GM23338 (cell line): Measurements from ENCODE around the gene RAPGEF4. TPM values are rescaled to one million over a fixed set of nuclear protein-coding genes. Genes with fewer than 3 reads are reported as not detected.

Experiments used
- ATAC-seq: fragments of 200-7000 bp; cut with Tn5 transposase; 3 replicates; pipeline ENCODE4 v1.9.1; 2020
- DNase-seq: peaks from one replicate; pipeline ENCODE4 v3.0.0-alpha.2; 2015; ENCODE audit warnings: low spot score
- H2AFZ ChIP-seq: fragments of 200-600 bp; sonication (generic); 2 replicates; pipeline ENCODE4 v1.8.0; 2016; ENCODE audit warnings: antibody characterized with exemption, mild to moderate bottlenecking, moderate library complexity
- H3F3A ChIP-seq: fragments of 200-600 bp; sonication (generic); replicated peaks from 2 replicates; pipeline ENCODE4 v1.8.0; 2017; ENCODE audit warnings: antibody characterized with exemption, mixed run types, low read depth
- H3K27ac ChIP-seq: fragments of 200-600 bp; sonication (generic); 2 replicates; pipeline ENCODE4 v1.6.1; 2016; ENCODE audit warnings: low read depth
- H3K27me3 ChIP-seq: fragments of 200-600 bp; sonication (generic); 2 replicates; pipeline ENCODE4 v1.8.0; 2016; ENCODE audit warnings: mild to moderate bottlenecking, mixed run types, moderate library complexity; ENCODE audit not compliant: insufficient read depth
- H3K36me3 ChIP-seq: fragments of 200-600 bp; sonication (generic); 2 replicates; pipeline ENCODE4 v1.8.0; 2016; ENCODE audit warnings: mild to moderate bottlenecking; ENCODE audit not compliant: insufficient read depth
- H3K4me1 ChIP-seq: fragments of 200-600 bp; sonication (generic); 2 replicates; pipeline ENCODE4 v1.8.0; 2016; ENCODE audit warnings: mild to moderate bottlenecking, moderate library complexity; ENCODE audit not compliant: insufficient read depth
- H3K4me2 ChIP-seq: fragments of 200-600 bp; sonication (generic); 2 replicates; pipeline ENCODE4 v1.7.1; 2017; ENCODE audit warnings: mixed run types
- H3K4me3 ChIP-seq: fragments of 200-600 bp; sonication (generic); 2 replicates; pipeline ENCODE4 v1.6.1; 2016; ENCODE audit warnings: mixed run types
- H3K79me2 ChIP-seq: fragments of 200-600 bp; sonication (generic); replicated peaks from 2 replicates; pipeline ENCODE4 v1.8.0; 2017; ENCODE audit warnings: mild to moderate bottlenecking; ENCODE audit not compliant: insufficient read depth
- H3K9me2 ChIP-seq: fragments of 200-600 bp; sonication (generic); 2 replicates; pipeline ENCODE4 v1.8.0; 2017; ENCODE audit not compliant: insufficient read depth
- H4K20me1 ChIP-seq: fragments of 200-600 bp; sonication (generic); replicated peaks from 2 replicates; pipeline ENCODE4 v1.8.0; 2017; ENCODE audit warnings: mild to moderate bottlenecking; ENCODE audit not compliant: insufficient read depth
- H3K27ac Mint-ChIP-seq: 2 replicates; pipeline ENCODE4 v1.8.0; 2020; ENCODE audit warnings: inconsistent platforms, mild to moderate bottlenecking, moderate library complexity, mixed read lengths
- H3K27me3 Mint-ChIP-seq: 3 replicates; pipeline ENCODE4 v1.8.0; 2022; ENCODE audit warnings: low read depth, mild to moderate bottlenecking, moderate library complexity, mixed read lengths, inconsistent platforms; ENCODE audit not compliant: insufficient read depth, poor library complexity
- H3K36me3 Mint-ChIP-seq: 3 replicates; pipeline ENCODE4 v1.8.0; 2021; ENCODE audit warnings: low read depth, mild to moderate bottlenecking, inconsistent platforms, moderate library complexity, mixed read lengths
- H3K4me1 Mint-ChIP-seq: 3 replicates; pipeline ENCODE4 v1.8.0; 2020; ENCODE audit warnings: mild to moderate bottlenecking, inconsistent platforms, mixed read lengths
- H3K4me3 Mint-ChIP-seq: 3 replicates; pipeline ENCODE4 v1.8.0; 2021; ENCODE audit warnings: moderate library complexity, mild to moderate bottlenecking, inconsistent platforms, mixed read lengths
- H3K9me3 Mint-ChIP-seq: 3 replicates; pipeline ENCODE4 v1.8.0; 2020; ENCODE audit warnings: moderate library complexity, mild to moderate bottlenecking, inconsistent platforms, mixed read lengths
- CREB1 ChIP-seq: fragments of 250-450 bp; sonication (Bioruptor Pico); IDR thresholded peaks from 2 replicates; pipeline ENCODE4 v1.5.0; 2020; ENCODE audit warnings: low read depth, mild to moderate bottlenecking, moderate library complexity
- CTCF ChIP-seq, 2 experiments: fragments of 200-600 bp in 1 of 2; sonication (generic) in 1 of 2; conservative IDR thresholded peaks; 2 replicates each; pipeline versions ENCODE4 v1.5.1 to v1.6.1; 2016 to 2017; ENCODE audit warnings: antibody characterized with exemption in 2 of 2, low read depth in 2 of 2, mild to moderate bottlenecking in 2 of 2, moderate library complexity in 1 of 2
- EZH2 ChIP-seq: fragments of 200-600 bp; sonication (generic); IDR thresholded peaks from one replicate; pipeline ENCODE4 v1.8.0; 2017; ENCODE audit warnings: antibody characterized with exemption, mild to moderate bottlenecking, low read depth; ENCODE audit not compliant: unreplicated experiment
- EZH2phosphoT487 ChIP-seq: fragments of 200-600 bp; sonication (generic); IDR thresholded peaks from one replicate; pipeline ENCODE4 v1.8.1; 2018; ENCODE audit warnings: antibody characterized with exemption; ENCODE audit not compliant: unreplicated experiment
- JUNB ChIP-seq: IDR thresholded peaks from one replicate; pipeline ENCODE4 v1.6.1; 2016; ENCODE audit warnings: antibody characterized with exemption; ENCODE audit not compliant: unreplicated experiment
- NANOG ChIP-seq: IDR thresholded peaks from 2 replicates; pipeline ENCODE4 v1.6.1; 2016; ENCODE audit warnings: antibody characterized with exemption, borderline replicate concordance
- POLR2AphosphoS5 ChIP-seq: IDR thresholded peaks from 2 replicates; pipeline ENCODE4 v1.6.1; 2016; ENCODE audit warnings: antibody characterized with exemption, low read depth
- REST ChIP-seq: IDR thresholded peaks from one replicate; pipeline ENCODE4 v1.6.1; 2018; ENCODE audit warnings: antibody characterized with exemption; ENCODE audit not compliant: unreplicated experiment
- STAT1 ChIP-seq: IDR thresholded peaks from one replicate; pipeline ENCODE4 v1.6.1; 2016; ENCODE audit warnings: antibody characterized with exemption; ENCODE audit not compliant: unreplicated experiment
- ZNF114 ChIP-seq: fragments of 250-450 bp; sonication (Bioruptor Pico); IDR thresholded peaks from 2 replicates; pipeline ENCODE4 v1.5.0; 2020; ENCODE audit warnings: mild to moderate bottlenecking, moderate library complexity
- polyA plus RNA-seq: library from polyadenylated mRNA; unstranded; fragments of >200 nt; fragmentation: Nextera tagmentation; extraction: Ambion mirVana; gene quantifications from 2 replicates; pipeline ENCODE4 v1.2.1, GENCODE V29; 2016
- total RNA-seq: library from RNA; depleted of rRNA; stranded (reverse); fragments of >200 nt; shearing (Covaris generic); gene quantifications from 2 replicates; pipeline ENCODE4 v1.2.3, GENCODE V29; 2014
- TF ChIP-seq, protein P1 (sequence below): IDR thresholded peaks from 2 replicates; pipeline ENCODE4 v1.6.1; 2016; ENCODE audit warnings: antibody characterized with exemption

The RAPGEF4 gene
- total and polyA plus RNA-seq, 2 experiments from 2014 or later, result 1.7 to 4.7 TPM

DNA sequence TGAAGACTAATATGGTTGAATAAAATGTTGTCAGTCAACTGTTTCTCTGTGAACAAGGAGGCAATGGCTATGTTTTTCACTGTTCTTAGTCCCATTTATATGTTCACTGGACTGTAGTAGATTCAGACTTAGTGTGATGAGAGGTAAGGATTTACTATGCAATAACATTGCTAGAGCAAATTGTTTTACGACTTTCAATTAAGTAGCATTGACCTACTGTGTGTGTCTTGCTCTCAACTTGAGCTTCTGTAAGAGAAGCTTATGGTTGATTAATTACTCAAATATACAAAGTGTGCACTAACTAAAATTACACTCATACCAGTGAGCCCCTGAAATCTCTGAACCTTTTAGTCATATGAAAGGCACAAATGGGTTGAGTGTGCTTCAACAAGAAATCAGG, 168.6 kb downstream of the RAPGEF4 start (continued):
- TF ChIP-seq REST, result no peak
- no peak for TF ChIP-seq EZH2
- TF ChIP-seq EZH2phosphoT487, result no peak
- TF ChIP-seq ZNF114 (CRISPR knock-in tag), result no peak
- TF ChIP-seq CREB1 (CRISPR knock-in tag), result no peak
- no peak for TF ChIP-seq JUNB
- no peak for TF ChIP-seq POLR2AphosphoS5
- no peak for TF ChIP-seq STAT1
- TF ChIP-seq, protein P1, sequence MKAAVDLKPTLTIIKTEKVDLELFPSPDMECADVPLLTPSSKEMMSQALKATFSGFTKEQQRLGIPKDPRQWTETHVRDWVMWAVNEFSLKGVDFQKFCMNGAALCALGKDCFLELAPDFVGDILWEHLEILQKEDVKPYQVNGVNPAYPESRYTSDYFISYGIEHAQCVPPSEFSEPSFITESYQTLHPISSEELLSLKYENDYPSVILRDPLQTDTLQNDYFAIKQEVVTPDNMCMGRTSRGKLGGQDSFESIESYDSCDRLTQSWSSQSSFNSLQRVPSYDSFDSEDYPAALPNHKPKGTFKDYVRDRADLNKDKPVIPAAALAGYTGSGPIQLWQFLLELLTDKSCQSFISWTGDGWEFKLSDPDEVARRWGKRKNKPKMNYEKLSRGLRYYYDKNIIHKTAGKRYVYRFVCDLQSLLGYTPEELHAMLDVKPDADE, result no peak
- TF ChIP-seq NANOG, result no peak

- Histone ChIP-seq H3K36me3 (no peaks in the 10 kb centered on the region), H3K27ac (no peak overlapping the region), H3K27me3 (no peaks in the 10 kb centered on the region), H3K9me2 (no peaks in the 10 kb centered on the region), H3K4me2 (0 out of 2 replicates have a peak overlapping the region, but pooled peaks have one; percentile 26), H3K4me1 (no peaks in the 10 kb centered on the region; the same call in 1 of the 2 replicates), H4K20me1 (no peaks in the 10 kb centered on the region), H2AFZ (0 out of 2 replicates have a peak overlapping the region, but pooled peaks have one; percentile 5), H3F3A (no peaks in the 10 kb centered on the region), H3K79me2 (no peaks in the 10 kb centered on the region), H3K4me3 (no peak overlapping the region)
- Mint-ChIP-seq H3K9me3 (no peaks in the 10 kb centered on the region), H3K4me3 (no peak overlapping the region), H3K27ac (no peak overlapping the region), H3K27me3 (no peaks in the 10 kb centered on the region), H3K4me1 (peaks cover 26% of the 10 kb centered on the region), H3K36me3 (no peaks in the 10 kb centered on the region)
- ATAC-seq (peak; percentile 74), DNase-seq (peak; percentile 11)
- no peak for TF ChIP-seq STAT1
- TF ChIP-seq CTCF (conservative IDR thresholded peaks at IDR 0.05; ENCODE audit: low read depth in 2 of 2), result no peak
Observed at GRCh38 chr2:172905937-172906811, 170.5 kb downstream of the RAPGEF4 start.
